Measurements from ENCODE around the gene CEP112. TPM values are rescaled to one million over a fixed set of nuclear protein-coding genes. Genes with fewer than 3 reads are reported as not detected.

The CEP112 gene
- total and polyA plus RNA-seq, 2 donors (not counting 3 experiments of a cell fraction or from before 2014, with no cell fraction given), result 1.5 to 25.3 TPM

GRCh38 chr17:65864394-65864793 lies 327.5 kb downstream of the CEP112 start:
- POLR2A ChIA-PET, result no interaction called here
- H2AFZ ChIP-seq (ENCODE audit: low read depth, low read length), result no peak overlapping the region
- dilution Hi-C loops (cut with MboI; ENCODE audit: extremely low pct_ligation_motif_present, low sequenced_read_pairs), result no loop called here

GRCh38 chr17:65857718-65858117 lies 334.2 kb downstream of the CEP112 start:
- Histone ChIP-seq H3K4me1 (ENCODE audit: control insufficient read depth, extremely low read depth, insufficient read depth, low read length) (no peaks in the 10 kb centered on the region), H3K9me1 (replicated peaks; ENCODE audit: control insufficient read depth, extremely low read depth, insufficient read depth, low read length) (no peaks in the 10 kb centered on the region), H3K9ac (replicated peaks; ENCODE audit: extremely low read depth, insufficient read depth, low read length) (no peak overlapping the region), H3K27ac (ENCODE audit: insufficient read depth, low read depth, low read length) (no peak overlapping the region), H3K79me2 (ENCODE audit: control insufficient read depth, insufficient read depth, low read length) (no peaks in the 10 kb centered on the region), H3K9me3 (replicated peaks; ENCODE audit: control insufficient read depth, insufficient read depth, low read length) (no peaks in the 10 kb centered on the region), H3K4me3 (replicated peaks in 1 of 3; ENCODE audit: insufficient read depth in 1 of 3, low read depth in 1 of 3, low read length in 3 of 3) (no peak overlapping the region), H3K36me3 (ENCODE audit: control insufficient read depth in 2 of 2, extremely low read depth in 1 of 2, insufficient read depth in 2 of 2, low read length in 2 of 2) (no peaks in the 10 kb centered on the region), H3K4me2 (ENCODE audit: insufficient read depth, low read length) (no peak overlapping the region), H2AFZ (ENCODE audit: low read depth, low read length) (no peak overlapping the region), H4K20me1 (replicated peaks; ENCODE audit: control insufficient read depth, extremely low read depth, insufficient read depth, low read length) (no peaks in the 10 kb centered on the region), H3K27me3 (ENCODE audit: control insufficient read depth in 2 of 2, insufficient read depth in 2 of 2, low read length in 2 of 2) (no peaks in the 10 kb centered on the region)
- ChIA-PET CTCF (no interaction called here), POLR2A (no interaction called here)
- no TSS peak for BruUV-seq (replicated peaks)
- intact Hi-C loops (cut with micrococcal nuclease), result no loop called here
- FAIRE-seq (no peak), DNase-seq (ENCODE audit: low read depth, low spot score) (no peak)
- TF ChIP-seq EZH2 (IDR thresholded peaks at IDR 0.05; ENCODE audit: borderline replicate concordance, low read depth, low read length, severe bottlenecking) (no peak), MYC (IDR thresholded peaks at IDR 0.05; ENCODE audit: low read depth, low read length) (no peak), FOS (IDR thresholded peaks at IDR 0.05; ENCODE audit: borderline replicate concordance, insufficient read depth, low read length) (no peak), POLR2A (IDR thresholded peaks at IDR 0.05; ENCODE audit: low read depth, low read length) (no peak), POLR2AphosphoS5 (IDR thresholded peaks at IDR 0.05; ENCODE audit: insufficient read depth, low read depth, low read length) (no peak), GATA2 (IDR thresholded peaks at IDR 0.05; ENCODE audit: insufficient read depth, insufficient read length, low read depth, low read length) (no peak), JUN (IDR thresholded peaks at IDR 0.05; ENCODE audit: borderline replicate concordance, insufficient read depth, insufficient read length, low read depth) (no peak), MAX (IDR thresholded peaks at IDR 0.05; ENCODE audit: insufficient read depth, insufficient read length) (no peak), CTCF (IDR thresholded peaks at IDR 0.05; ENCODE audit: extremely low read depth in 1 of 2, insufficient read depth in 1 of 2, low read depth in 1 of 2, low read length in 2 of 2) (no peak)
- dilution Hi-C loops (cut with MboI; ENCODE audit: extremely low pct_ligation_motif_present, low sequenced_read_pairs), result no loop called here

More at GRCh38 chr17:65864394-65864793, 327.5 kb downstream of the CEP112 start:
- Histone ChIP-seq H4K20me1 (replicated peaks; ENCODE audit: control insufficient read depth, extremely low read depth, insufficient read depth, low read length) (no peaks in the 10 kb centered on the region), H3K79me2 (ENCODE audit: control insufficient read depth, insufficient read depth, low read length) (no peaks in the 10 kb centered on the region), H3K9me3 (replicated peaks; ENCODE audit: control insufficient read depth, insufficient read depth, low read length) (no peaks in the 10 kb centered on the region), H3K27me3 (ENCODE audit: control insufficient read depth in 2 of 2, insufficient read depth in 2 of 2, low read length in 2 of 2) (no peaks in the 10 kb centered on the region), H3K4me1 (ENCODE audit: control insufficient read depth, extremely low read depth, insufficient read depth, low read length) (no peaks in the 10 kb centered on the region), H3K27ac (ENCODE audit: insufficient read depth, low read depth, low read length) (no peak overlapping the region), H3K36me3 (ENCODE audit: control insufficient read depth in 2 of 2, extremely low read depth in 1 of 2, insufficient read depth in 2 of 2, low read length in 2 of 2) (no peaks in the 10 kb centered on the region), H3K4me2 (ENCODE audit: insufficient read depth, low read length) (no peak overlapping the region), H3K9ac (replicated peaks; ENCODE audit: extremely low read depth, insufficient read depth, low read length) (no peak overlapping the region), H3K4me3 (replicated peaks in 1 of 3; ENCODE audit: insufficient read depth in 1 of 3, low read depth in 1 of 3, low read length in 3 of 3) (no peak overlapping the region), H3K9me1 (replicated peaks; ENCODE audit: control insufficient read depth, extremely low read depth, insufficient read depth, low read length) (no peaks in the 10 kb centered on the region)
- CTCF ChIA-PET, result no interaction called here
- no peak for DNase-seq (ENCODE audit: low read depth, low spot score)
- BruUV-seq (replicated peaks), result no TSS peak
- no peak for TF ChIP-seq POLR2A (IDR thresholded peaks at IDR 0.05; ENCODE audit: low read depth, low read length)
- TF ChIP-seq EZH2 (IDR thresholded peaks at IDR 0.05; ENCODE audit: borderline replicate concordance, low read depth, low read length, severe bottlenecking), result no peak
- TF ChIP-seq GATA2 (IDR thresholded peaks at IDR 0.05; ENCODE audit: insufficient read depth, insufficient read length, low read depth, low read length), result no peak
- TF ChIP-seq POLR2AphosphoS5 (IDR thresholded peaks at IDR 0.05; ENCODE audit: insufficient read depth, low read depth, low read length), result no peak
- intact Hi-C loops (cut with micrococcal nuclease), result no loop called here
- no peak for FAIRE-seq

Data from endothelial cell of umbilical vein (primary cell).